ENCODE results near the gene FHOD3.

The FHOD3 gene

GRCh38 chr18:36415171-36415570 lies 117.7 kb downstream of the FHOD3 start:
- DNase-seq = no peak

- no peak for DNase-seq
Measured at GRCh38 chr18:36415625-36416024, 118.1 kb downstream of the FHOD3 start.

- no peak for DNase-seq
Measured at GRCh38 chr18:36419188-36419899, 121.8 kb downstream of the FHOD3 start.

- no peak for DNase-seq
Measured at GRCh38 chr18:36419900-36420531, 122.5 kb downstream of the FHOD3 start.

GRCh38 chr18:36420826-36421225 lies 123.3 kb downstream of the FHOD3 start:
- DNase-seq = no peak

GRCh38 chr18:36424741-36425142 lies 127.2 kb downstream of the FHOD3 start:
- DNase-seq = no peak

GRCh38 chr18:36427369-36427768 lies 129.9 kb downstream of the FHOD3 start:
- no peak for DNase-seq

GRCh38 chr18:36427831-36428230 lies 130.3 kb downstream of the FHOD3 start:
- no peak for DNase-seq

- no peak for DNase-seq
Measured at GRCh38 chr18:36428431-36429029, 131.0 kb downstream of the FHOD3 start.

GRCh38 chr18:36432880-36433555 lies 135.5 kb downstream of the FHOD3 start:
- no peak for DNase-seq

- no peak for DNase-seq
Measured at GRCh38 chr18:36436387-36436786, 138.9 kb downstream of the FHOD3 start.

- DNase-seq = no peak
Measured at GRCh38 chr18:36440614-36441013, 143.1 kb downstream of the FHOD3 start.

- DNase-seq = no peak
Measured at GRCh38 chr18:36441426-36442240, 144.1 kb downstream of the FHOD3 start.

GRCh38 chr18:36442717-36443116 lies 145.2 kb downstream of the FHOD3 start:
- no peak for DNase-seq

- no peak for DNase-seq
Measured at GRCh38 chr18:36446059-36446458, 148.5 kb downstream of the FHOD3 start.

- DNase-seq = no peak
Measured at GRCh38 chr18:36448384-36449290, 151.1 kb downstream of the FHOD3 start.

GRCh38 chr18:36449451-36449850 lies 151.9 kb downstream of the FHOD3 start:
- no peak for DNase-seq

- DNase-seq = no peak
Measured at GRCh38 chr18:36450264-36450663, 152.8 kb downstream of the FHOD3 start.

GRCh38 chr18:36451454-36452251 lies 154.1 kb downstream of the FHOD3 start:
- DNase-seq = no peak

- DNase-seq = no peak
Measured at GRCh38 chr18:36454245-36454644, 156.7 kb downstream of the FHOD3 start.

Measured in left hindlimb (tissue), 1 donor.